Limb (tissue), 2 donors: ENCODE results near the gene OR1J2.
"Not testable (repeated sequence)": the region's sequence is repeated elsewhere in the genome, so short reads cannot be mapped to it uniquely, and the experiment has no call there.

Source experiments
- DNase-seq, 2 donors: peaks; one replicate each; pipeline ENCODE4 v3.0.0-alpha.2; 2016; ENCODE audit errors: extremely low spot score in 2 of 2

OR1J2 gene

GRCh38 chr9:122510502-122510901 lies at the start of gene OR1J2:
Gene OR1J2 (plus strand): TSS chr9:122510802. CDS start chr9:122510802, 0 bp downstream.
- DNase-seq = no peak

- no peak for DNase-seq
Observed at GRCh38 chr9:122463828-122464632, 46.6 kb upstream of the OR1J2 start.

GRCh38 chr9:122464633-122465567 lies 45.7 kb upstream of the OR1J2 start:
- peak; percentile 57 to 64 for DNase-seq

- no peak for DNase-seq
Observed at GRCh38 chr9:122466456-122466855, 44.1 kb upstream of the OR1J2 start.

GRCh38 chr9:122468735-122469134 lies 41.9 kb upstream of the OR1J2 start:
- no peak for DNase-seq

- no peak for DNase-seq
Observed at GRCh38 chr9:122474561-122474960, 36.0 kb upstream of the OR1J2 start.

GRCh38 chr9:122475717-122476116 lies 34.9 kb upstream of the OR1J2 start:
- no peak for DNase-seq

GRCh38 chr9:122477346-122477745 lies 33.3 kb upstream of the OR1J2 start:
- no peak for DNase-seq

GRCh38 chr9:122477826-122478225 lies 32.8 kb upstream of the OR1J2 start, which contains the start of gene OR1J1:
Gene OR1J1 (minus strand): TSS chr9:122477926. CDS start chr9:122477926, 0 bp downstream.
- no peak for DNase-seq

- no peak for DNase-seq
Observed at GRCh38 chr9:122479062-122479461, 31.5 kb upstream of the OR1J2 start.

- DNase-seq = peak in 1 of 2 donors; percentile 7
Observed at GRCh38 chr9:122498883-122499288, 11.7 kb upstream of the OR1J2 start.

GRCh38 chr9:122506964-122507363 lies 3.6 kb upstream of the OR1J2 start:
- DNase-seq = no peak

GRCh38 chr9:122518226-122518625 lies 7.6 kb downstream of the OR1J2 start:
- DNase-seq = no peak

- no peak for DNase-seq
Observed at GRCh38 chr9:122518841-122519240, 8.2 kb downstream of the OR1J2 start, which contains the start of gene OR1J4. Gene OR1J4 (plus strand): TSS chr9:122519141. CDS start chr9:122519141, 0 bp downstream.

- no peak for DNase-seq
Observed at GRCh38 chr9:122519376-122519775, 8.8 kb downstream of the OR1J2 start.

GRCh38 chr9:122526602-122527001 lies 16.0 kb downstream of the OR1J2 start:
- no peak for DNase-seq

- no peak for DNase-seq
Observed at GRCh38 chr9:122527193-122527592, 16.6 kb downstream of the OR1J2 start, which contains the start of gene OR1N1. Gene OR1N1 (minus strand): TSS chr9:122527293. CDS start chr9:122527293, 0 bp downstream.

- not testable (repeated sequence) for DNase-seq
Observed at GRCh38 chr9:122531157-122531556, 20.6 kb downstream of the OR1J2 start.

GRCh38 chr9:122536134-122536533 lies 25.5 kb downstream of the OR1J2 start:
- no peak for DNase-seq

GRCh38 chr9:122537066-122537465 lies 26.5 kb downstream of the OR1J2 start:
- not testable (repeated sequence) for DNase-seq

- no peak for DNase-seq
Observed at GRCh38 chr9:122538757-122539156, 28.2 kb downstream of the OR1J2 start.

- no peak for DNase-seq
Observed at GRCh38 chr9:122546196-122546595, 35.6 kb downstream of the OR1J2 start.
